B cell (primary cell): ENCODE results near the gene GTF2IRD1. TPM values are rescaled to one million over a fixed set of nuclear protein-coding genes. Genes with fewer than 3 reads are reported as not detected.

Experiments used
- ATAC-seq: fragments of 200-7000 bp; cut with Tn5 transposase; one replicate; pipeline ENCODE4 v1.10.0; 2021; ENCODE audit warnings: low read depth, mild to moderate bottlenecking, moderate number of reproducible peaks, moderate library complexity
- CTCF ChIA-PET: fragments of 350-600 bp; sonication (Branson Sonifier 250); formaldehyde crosslinking; loops from one replicate; lab custom pipeline; 2021; ENCODE audit warnings: antibody characterized with exemption, inconsistent platforms; lab: Charles Lee
- POLR2A ChIA-PET: fragments of 350-600 bp; sonication (Branson Sonifier 250); formaldehyde crosslinking; loops from one replicate; lab custom pipeline; 2021; ENCODE audit warnings: antibody characterized with exemption; lab: Charles Lee
- DNase-seq: peaks from one replicate; pipeline ENCODE4 v3.0.0; 2013
- H2AFZ ChIP-seq: 2 replicates; pipeline ENCODE4 v1.6.1; 2012; ENCODE audit warnings: mild to moderate bottlenecking, low read depth, low read length; ENCODE audit not compliant: insufficient read depth, poor library complexity, severe bottlenecking
- H3K27ac ChIP-seq, 2 donors: 1 replicate in 1 of 2; 2 replicates in 1 of 2; pipeline ENCODE4 v1.5.1; 2012 to 2013; ENCODE audit warnings: low read length in 2 of 2, mild to moderate bottlenecking in 2 of 2, moderate library complexity in 1 of 2
- H3K27me3 ChIP-seq, 4 experiments: fragments of 200-600 bp in 1 of 4; sonication (generic) in 1 of 4; replicated peaks in 1 of 4; 1 replicate in 2 of 4; 2 replicates in 2 of 4; pipeline versions ENCODE4 v1.6.1 to v1.7.0; 2013 to 2016; ENCODE audit warnings: low read length in 3 of 4, mild to moderate bottlenecking in 2 of 4, mixed read lengths in 1 of 4, moderate library complexity in 1 of 4; ENCODE audit not compliant: insufficient read depth in 4 of 4, control insufficient read depth in 3 of 4; ENCODE audit errors: control extremely low read depth in 1 of 4
- H3K36me3 ChIP-seq, 2 experiments: replicated peaks in 1 of 2; 1 replicate in 1 of 2; 2 replicates in 1 of 2; pipeline versions ENCODE4 v1.6.1 to v1.7.1; 2013; ENCODE audit warnings: low read length in 1 of 2; ENCODE audit not compliant: insufficient read depth in 2 of 2, control insufficient read depth in 1 of 2; ENCODE audit errors: control extremely low read depth in 1 of 2, extremely low read depth in 1 of 2
- H3K4me1 ChIP-seq, 2 donors: fragments of 200-600 bp in 1 of 2; sonication (generic) in 1 of 2; 1 replicate in 1 of 2; 2 replicates in 1 of 2; pipeline versions ENCODE4 v1.5.1 to v1.6.1; 2013 to 2017; ENCODE audit warnings: low read length in 2 of 2; ENCODE audit not compliant: control insufficient read depth in 2 of 2, insufficient read depth in 2 of 2
- H3K4me2 ChIP-seq: replicated peaks from 2 replicates; pipeline ENCODE3; 2012; ENCODE audit warnings: mild to moderate bottlenecking, low read depth, low read length; ENCODE audit not compliant: poor library complexity, severe bottlenecking
- H3K4me3 ChIP-seq, 5 experiments: fragments of 200-600 bp in 1 of 5; sonication (generic) in 1 of 5; 1 replicate in 3 of 5; 2 replicates in 2 of 5; pipeline versions ENCODE4 v1.5.1 to v1.7.0; 2011 to 2016; ENCODE audit warnings: low read length in 4 of 5, mild to moderate bottlenecking in 4 of 5, low read depth in 2 of 5, control low read depth in 1 of 5, moderate library complexity in 1 of 5; ENCODE audit not compliant: insufficient read depth in 1 of 5; ENCODE audit errors: control extremely low read depth in 1 of 5, extremely low read depth in 1 of 5
- H3K79me2 ChIP-seq: fragments of 200-600 bp; sonication (generic); one replicate; pipeline ENCODE4 v1.6.0; 2016; ENCODE audit warnings: low read length; ENCODE audit not compliant: control insufficient read depth, insufficient read depth
- H3K9ac ChIP-seq: fragments of 200-600 bp; sonication (generic); 2 replicates; pipeline ENCODE4 v1.6.1; 2017; ENCODE audit warnings: mild to moderate bottlenecking, low read length, moderate library complexity
- H3K9me3 ChIP-seq, 3 donors: one replicate each; pipeline versions ENCODE4 v1.6.1 to v1.7.1; 2013; ENCODE audit warnings: low read length in 2 of 3; ENCODE audit not compliant: control insufficient read depth in 2 of 3, insufficient read depth in 1 of 3; ENCODE audit errors: control extremely low read depth in 1 of 3
- H4K20me1 ChIP-seq: 2 replicates; pipeline ENCODE4 v1.6.0; 2012; ENCODE audit warnings: mild to moderate bottlenecking, low read length; ENCODE audit not compliant: insufficient read depth, control insufficient read depth, poor library complexity, severe bottlenecking
- H3K27ac Mint-ChIP-seq: one replicate; pipeline ENCODE4 v1.8.0; 2021; ENCODE audit warnings: mixed read lengths
- H3K27me3 Mint-ChIP-seq: one replicate; pipeline ENCODE4 v1.8.0; 2021; ENCODE audit warnings: mixed read lengths
- H3K4me1 Mint-ChIP-seq: one replicate; pipeline ENCODE4 v1.8.0; 2021; ENCODE audit warnings: mixed read lengths
- H3K4me3 Mint-ChIP-seq: one replicate; pipeline ENCODE4 v1.8.0; 2021; ENCODE audit warnings: mixed read lengths
- H3K9me3 Mint-ChIP-seq: one replicate; pipeline ENCODE4 v1.8.0; 2022; ENCODE audit warnings: mixed read lengths; ENCODE audit not compliant: insufficient read depth
- EZH2 ChIP-seq: IDR thresholded peaks from 2 replicates; pipeline ENCODE4 v1.6.1; 2012; ENCODE audit warnings: borderline replicate concordance, low read depth, mild to moderate bottlenecking, moderate library complexity, low read length; ENCODE audit not compliant: insufficient read depth, poor library complexity, severe bottlenecking
- WGBS: methylation state at CpG from one replicate; pipeline ENCODE4 v1.1.5; 2013; ENCODE audit warnings: missing lambda C conversion rate; ENCODE audit not compliant: insufficient coverage; 5-methylcytosine and 5-hydroxymethylcytosine counted together
- intact Hi-C: fragments of 100-400 bp; cut with micrococcal nuclease; formaldehyde crosslinking; loops from one replicate; pipeline ENCODE4 v1.10.0; 2022
- polyA plus RNA-seq: library from polyadenylated mRNA; depleted of rRNA; stranded (reverse); fragments of >200 nt; gene quantifications from 2 replicates; pipeline ENCODE4 v1.2.3, GENCODE V29; 2012
- total RNA-seq, 2 donors: library from RNA; stranded (reverse); fragments of 120-200 nt in 1 of 2; gene quantifications; 1 replicate in 1 of 2; 2 replicates in 1 of 2; pipeline versions ENCODE4 v1.2.3 to v1.2.4, GENCODE V29; 2013 to 2022
- TF ChIP-seq, protein P1 (sequence below): fragments of 200-600 bp; IDR thresholded peaks from one replicate; pipeline ENCODE4 v1.8.0; 2022; ENCODE audit warnings: antibody characterized with exemption, mild to moderate bottlenecking

The GTF2IRD1 gene
- total and polyA plus RNA-seq, 2 donors (not counting 1 experiment from before 2014, with no cell fraction given), result 0.45 to 2.2 TPM

DNA sequence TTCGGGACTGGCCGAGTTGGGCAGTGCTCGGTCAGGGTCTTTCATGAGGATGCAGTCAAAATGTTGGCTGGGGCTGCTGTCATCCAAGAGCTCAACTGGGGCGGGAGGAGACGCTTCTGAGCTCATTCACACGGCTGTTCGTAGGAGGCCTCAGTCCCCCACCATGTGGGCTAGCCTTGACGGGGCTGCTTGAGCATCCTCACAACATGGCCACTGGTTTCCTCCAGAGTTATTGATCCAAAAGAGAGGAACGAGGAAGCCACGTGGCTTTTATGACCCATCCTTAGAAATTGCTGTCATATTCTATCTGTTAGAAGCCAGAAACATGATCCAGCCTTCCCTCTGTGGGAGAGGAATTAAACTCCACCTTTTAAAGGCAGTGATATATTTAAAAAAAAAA is 68.1 kb downstream of the GTF2IRD1 start:
- H3K27ac Mint-ChIP-seq, result no peak overlapping the region
- Histone ChIP-seq H3K4me3 (no peak overlapping the region), H3K9ac (no peak overlapping the region), H4K20me1 (no peaks in the 10 kb centered on the region), H3K79me2 (no peaks in the 10 kb centered on the region), H3K4me2 (no peak overlapping the region), H3K36me3 (no peaks in the 10 kb centered on the region), H3K9me3 (peaks cover 0 to 31% (median 2%) of the 10 kb centered on the region in 3 donors), H3K4me1 (no peaks in the 10 kb centered on the region), H2AFZ (no peak overlapping the region), H3K27ac (no peak overlapping the region), H3K27me3 (no peaks in the 10 kb centered on the region)
- CTCF ChIA-PET, result no interaction called here
- no peaks in the 10 kb centered on the region for H3K27me3 Mint-ChIP-seq
- no peak overlapping the region for H3K4me3 Mint-ChIP-seq
- ATAC-seq (no peak), DNase-seq (no peak)
- H3K9me3 Mint-ChIP-seq, result peaks cover 3% of the 10 kb centered on the region
- TF ChIP-seq, protein P1, sequence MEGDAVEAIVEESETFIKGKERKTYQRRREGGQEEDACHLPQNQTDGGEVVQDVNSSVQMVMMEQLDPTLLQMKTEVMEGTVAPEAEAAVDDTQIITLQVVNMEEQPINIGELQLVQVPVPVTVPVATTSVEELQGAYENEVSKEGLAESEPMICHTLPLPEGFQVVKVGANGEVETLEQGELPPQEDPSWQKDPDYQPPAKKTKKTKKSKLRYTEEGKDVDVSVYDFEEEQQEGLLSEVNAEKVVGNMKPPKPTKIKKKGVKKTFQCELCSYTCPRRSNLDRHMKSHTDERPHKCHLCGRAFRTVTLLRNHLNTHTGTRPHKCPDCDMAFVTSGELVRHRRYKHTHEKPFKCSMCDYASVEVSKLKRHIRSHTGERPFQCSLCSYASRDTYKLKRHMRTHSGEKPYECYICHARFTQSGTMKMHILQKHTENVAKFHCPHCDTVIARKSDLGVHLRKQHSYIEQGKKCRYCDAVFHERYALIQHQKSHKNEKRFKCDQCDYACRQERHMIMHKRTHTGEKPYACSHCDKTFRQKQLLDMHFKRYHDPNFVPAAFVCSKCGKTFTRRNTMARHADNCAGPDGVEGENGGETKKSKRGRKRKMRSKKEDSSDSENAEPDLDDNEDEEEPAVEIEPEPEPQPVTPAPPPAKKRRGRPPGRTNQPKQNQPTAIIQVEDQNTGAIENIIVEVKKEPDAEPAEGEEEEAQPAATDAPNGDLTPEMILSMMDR, result no peak
- no peak for TF ChIP-seq EZH2
- intact Hi-C loops, result no loop called here
- WGBS, result 96% methylated on average over 7 of the region's 10 CpGs
- POLR2A ChIA-PET, result no interaction called here
- no peaks in the 10 kb centered on the region for H3K4me1 Mint-ChIP-seq

DNA sequence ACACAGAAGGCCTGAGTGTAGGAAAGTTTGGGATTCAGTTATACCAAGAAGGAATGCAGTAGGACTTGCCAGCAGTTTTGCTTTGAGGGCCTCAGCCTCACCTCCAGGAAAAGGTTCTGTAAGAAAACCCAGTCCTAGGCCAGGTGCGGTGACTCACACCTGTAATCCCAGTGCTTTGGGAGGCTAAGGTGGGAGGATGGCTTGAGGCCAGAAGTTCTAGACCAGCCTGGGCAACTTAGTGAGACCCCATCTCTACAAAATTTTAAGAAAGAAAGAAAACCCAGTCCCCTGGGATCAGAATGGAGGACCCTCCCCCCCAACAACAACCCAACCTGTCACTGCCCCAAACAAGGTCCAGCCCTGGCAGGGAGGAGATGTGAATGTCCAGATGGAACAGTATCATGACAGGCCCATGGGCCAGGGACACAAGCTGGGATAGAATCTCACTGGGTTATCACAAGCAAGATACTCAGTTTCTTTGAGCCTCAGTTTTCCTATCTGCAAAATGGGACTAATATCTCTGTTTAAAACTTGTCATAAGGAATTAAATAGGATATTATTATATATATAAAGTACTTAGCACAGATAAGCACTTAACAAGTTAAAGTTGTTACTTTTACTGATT is 68.7 kb downstream of the GTF2IRD1 start:
- ChIA-PET CTCF (no interaction called here), POLR2A (no interaction called here)
- no peak overlapping the region for H2AFZ ChIP-seq
- ATAC-seq, result no peak
- DNase-seq, result no peak
- Mint-ChIP-seq H3K9me3 (peaks cover 3% of the 10 kb centered on the region), H3K4me1 (no peaks in the 10 kb centered on the region), H3K4me3 (no peak overlapping the region), H3K27ac (no peak overlapping the region), H3K27me3 (no peaks in the 10 kb centered on the region)
- intact Hi-C loops, result no loop called here
- H3K27me3 ChIP-seq, result no peaks in the 10 kb centered on the region
- H3K4me1 ChIP-seq, result no peaks in the 10 kb centered on the region
- no peaks in the 10 kb centered on the region for H3K79me2 ChIP-seq
- no CpG with 5 or more reads among the region's 1 CpG for WGBS
- H3K36me3 ChIP-seq, result no peaks in the 10 kb centered on the region
- H4K20me1 ChIP-seq, result no peaks in the 10 kb centered on the region
- H3K9me3 ChIP-seq, result peaks cover 0 to 31% (median 2%) of the 10 kb centered on the region in 3 donors
- H3K4me2 ChIP-seq, result no peak overlapping the region
- no peak overlapping the region for H3K4me3 ChIP-seq
- TF ChIP-seq, protein P1, result no peak
- TF ChIP-seq EZH2, result no peak
- H3K27ac ChIP-seq, result no peak overlapping the region
- H3K9ac ChIP-seq, result no peak overlapping the region
